ENCODE results near the gene PRSS12.
A peak's percentile ranks its signal among the peaks of the same experiment; 100 is the strongest.

PRSS12 gene

GRCh38 chr4:118354913-118355312 is 2.1 kb upstream of the PRSS12 start:
- no peak for DNase-seq

GRCh38 chr4:118353534-118354030 is 779 bp upstream of the PRSS12 start:
- no peak for DNase-seq

DNA sequence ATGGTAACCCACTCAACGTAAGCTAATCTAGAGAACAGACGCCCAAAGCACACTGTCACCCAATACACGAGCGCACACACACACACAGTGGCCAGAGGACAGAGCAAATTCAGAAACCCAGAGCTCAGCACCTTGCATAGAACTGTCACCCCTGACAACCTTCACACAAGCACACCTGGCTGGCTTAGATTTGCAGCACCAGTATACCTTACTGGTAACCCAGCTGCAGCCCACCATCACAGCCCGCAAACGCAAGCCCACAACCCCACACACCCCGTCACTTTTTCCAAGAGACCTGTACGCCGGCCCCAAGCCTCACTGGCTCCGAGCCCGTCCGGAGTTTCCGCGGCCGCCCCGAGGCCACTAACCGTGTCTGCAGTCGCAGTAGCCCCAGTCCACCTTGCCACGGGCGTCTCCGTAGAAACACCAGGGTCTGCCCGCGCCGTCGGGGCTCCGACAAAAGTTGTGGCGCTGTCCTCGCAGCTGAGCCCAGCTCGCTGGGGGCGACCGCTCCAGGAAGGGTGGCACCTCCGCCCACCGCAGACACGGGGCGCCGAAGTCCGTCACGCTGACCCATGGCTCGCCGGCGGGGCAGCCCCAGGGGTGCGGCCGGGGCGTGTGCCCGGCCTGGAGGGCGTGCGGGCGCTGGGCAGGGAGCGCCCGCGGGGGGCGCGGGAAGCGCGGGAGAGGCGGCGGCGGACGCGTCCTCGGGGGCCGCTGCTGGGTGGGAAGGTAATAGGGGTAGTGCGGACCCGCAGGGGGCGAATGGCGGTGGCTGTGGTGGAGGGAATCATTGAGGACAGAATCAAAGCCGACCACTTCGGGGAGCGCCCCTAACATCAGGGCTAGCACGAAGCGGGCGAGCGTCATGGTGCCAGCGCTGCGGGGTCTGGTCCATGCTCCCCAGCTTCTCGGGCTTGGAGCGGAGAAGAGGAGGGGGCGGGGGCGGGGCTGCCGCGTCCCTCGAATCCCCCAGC is 664 bp downstream of the PRSS12 start:
- DNase-seq: peak; percentile 60

DNA sequence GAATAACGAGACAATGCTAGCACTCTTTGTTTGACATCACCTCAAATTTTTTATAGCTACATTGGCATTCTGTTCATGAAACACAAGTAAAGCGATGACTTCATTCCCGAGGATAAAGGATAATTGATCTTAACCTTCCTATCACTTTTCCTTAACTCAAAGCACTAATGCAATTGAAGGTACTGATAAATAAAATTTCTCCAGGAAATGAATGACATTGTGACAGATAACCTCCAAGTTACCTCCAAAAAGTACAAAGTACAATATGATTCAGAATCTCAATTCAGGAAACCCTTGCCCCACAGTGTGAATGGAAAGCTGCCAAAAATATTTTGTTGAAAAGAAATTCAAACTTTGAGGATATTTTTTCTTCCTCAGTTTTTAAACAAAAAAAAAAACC is 1.8 kb downstream of the PRSS12 start:
- DNase-seq: no peak

- DNase-seq: no peak
Measured at GRCh38 chr4:118348886-118349285, 3.9 kb downstream of the PRSS12 start.

DNA sequence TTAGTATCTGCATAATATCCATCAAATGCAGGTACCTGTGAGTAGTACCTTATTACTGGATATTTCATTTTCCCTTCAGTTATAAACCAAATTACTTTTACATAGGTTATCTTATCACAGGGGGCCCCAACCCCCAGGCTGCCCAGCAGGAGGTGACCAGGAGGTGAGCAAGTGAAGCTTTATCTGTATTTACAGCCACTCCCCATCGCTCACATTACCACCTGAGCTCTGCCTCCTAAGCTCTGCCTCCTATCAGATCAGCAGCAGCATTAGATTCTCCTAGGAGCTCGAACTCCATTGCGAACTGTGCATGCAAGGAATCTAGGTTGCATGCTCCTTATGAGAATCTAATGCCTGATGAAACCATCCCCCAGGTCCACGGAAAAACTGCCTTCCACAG is 6.3 kb downstream of the PRSS12 start:
- DNase-seq: no peak

DNA sequence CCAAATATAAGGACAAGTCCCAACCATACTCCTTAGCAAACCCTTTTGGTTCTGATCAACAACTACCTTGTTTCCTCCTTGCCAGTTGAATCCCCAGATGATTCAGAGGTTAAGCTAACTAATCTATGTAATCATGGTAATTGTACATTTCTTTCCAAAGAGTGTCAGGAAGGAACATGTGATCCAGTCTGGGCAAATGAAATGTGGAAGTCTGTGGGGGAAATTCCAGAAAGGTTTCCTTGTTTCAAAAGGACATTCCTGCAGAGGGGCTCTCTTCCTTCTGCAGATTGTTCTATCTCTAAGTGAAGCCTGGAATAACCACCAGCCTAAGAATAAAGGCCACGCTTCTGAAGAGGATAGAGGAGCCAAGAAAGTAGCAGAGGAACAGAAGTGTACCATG is 7.0 kb downstream of the PRSS12 start:
- DNase-seq: peak; percentile 58

GRCh38 chr4:118344801-118345200 is 8.0 kb downstream of the PRSS12 start:
- no peak for DNase-seq

- no peak for DNase-seq
Measured at GRCh38 chr4:118343501-118343900, 9.3 kb downstream of the PRSS12 start.

DNA sequence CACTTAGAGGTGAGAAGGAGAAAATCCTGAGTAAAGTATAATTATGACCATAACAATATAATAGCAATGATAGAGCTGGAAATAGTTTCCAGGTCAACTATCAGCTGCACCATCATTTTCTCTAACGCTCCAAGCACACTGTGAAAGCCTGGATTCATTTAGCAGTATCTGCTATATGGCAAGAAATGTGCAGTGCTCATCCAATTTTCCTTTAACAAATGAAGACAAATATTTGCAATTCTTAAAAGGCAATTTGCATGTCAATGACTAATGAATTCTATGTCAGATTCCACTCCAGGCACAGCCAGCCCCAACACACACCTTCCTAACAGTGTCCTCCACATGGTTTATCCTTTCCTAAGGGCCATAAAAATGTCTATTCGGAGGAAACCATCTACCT is 12.7 kb downstream of the PRSS12 start:
- no peak for DNase-seq

- DNase-seq: peak; percentile 81
Measured at GRCh38 chr4:118338981-118339765, 13.6 kb downstream of the PRSS12 start.

- no peak for DNase-seq
Measured at GRCh38 chr4:118338518-118338917, 14.3 kb downstream of the PRSS12 start.

DNA sequence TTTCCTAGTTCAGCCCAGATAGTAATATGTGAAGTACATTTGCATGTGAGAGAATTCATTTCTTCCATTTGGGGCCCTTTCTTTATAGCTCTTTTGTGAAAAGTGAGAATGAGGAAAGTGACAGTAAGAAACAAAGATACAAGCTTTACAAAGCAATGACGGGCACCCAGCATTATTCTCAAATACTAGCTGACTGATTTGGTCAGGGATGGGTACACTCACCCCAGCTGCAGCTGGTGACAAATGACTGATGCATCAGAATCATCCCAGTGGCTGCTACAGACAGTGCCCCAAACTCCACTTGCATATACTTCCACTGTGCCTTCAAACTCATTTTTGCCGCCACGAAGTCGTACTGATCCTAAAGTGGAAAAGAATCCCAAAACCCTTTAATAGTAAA is 14.8 kb downstream of the PRSS12 start:
- DNase-seq: peak; percentile 59

- DNase-seq: no peak
Measured at GRCh38 chr4:118335774-118336173, 17.0 kb downstream of the PRSS12 start.

DNA sequence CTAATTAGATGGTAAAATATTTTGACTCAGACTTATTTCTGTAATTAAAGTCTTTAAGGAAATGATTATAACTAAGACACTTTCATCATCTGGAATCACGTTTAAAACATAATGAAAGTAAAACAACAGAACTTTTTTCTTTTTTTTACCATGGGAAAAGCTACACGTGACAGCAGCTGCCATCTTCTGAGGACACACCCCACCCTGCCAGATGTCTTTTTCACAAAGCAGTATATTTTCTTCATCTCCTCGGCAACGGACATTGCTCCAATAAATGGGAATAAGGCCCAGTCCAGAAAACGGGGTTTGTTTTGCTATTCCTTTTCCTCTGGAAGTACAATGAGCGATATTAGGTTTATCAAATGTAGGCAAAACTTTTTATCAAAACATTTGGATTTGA is 17.5 kb downstream of the PRSS12 start:
- no peak for DNase-seq

- DNase-seq: no peak
Measured at GRCh38 chr4:118331352-118331751, 21.5 kb downstream of the PRSS12 start.

- DNase-seq: no peak
Measured at GRCh38 chr4:118329849-118330248, 23.0 kb downstream of the PRSS12 start.

- peak; percentile 69 for DNase-seq
Measured at GRCh38 chr4:118327554-118328241, 25.1 kb downstream of the PRSS12 start.

DNA sequence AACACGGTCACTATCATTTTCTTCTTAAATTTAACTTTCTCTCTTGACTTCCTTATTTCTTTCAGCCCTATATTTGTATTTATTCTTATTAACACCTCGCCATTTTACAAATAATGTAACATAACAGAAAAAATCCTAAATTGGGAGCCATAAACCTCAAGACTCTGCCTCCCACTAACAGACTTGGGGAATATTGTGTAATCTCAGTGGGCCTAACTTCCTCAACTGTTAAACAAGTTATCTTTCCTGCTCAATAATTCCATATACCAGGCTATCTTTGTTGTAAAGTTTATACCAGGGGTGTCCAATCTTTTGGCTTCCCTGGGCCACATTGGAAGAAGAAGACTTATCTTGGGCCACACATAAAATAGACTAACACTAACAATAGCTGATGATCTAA is 26.2 kb downstream of the PRSS12 start:
- no peak for DNase-seq

- DNase-seq: no peak
Measured at GRCh38 chr4:118325431-118325830, 27.4 kb downstream of the PRSS12 start.

DNA sequence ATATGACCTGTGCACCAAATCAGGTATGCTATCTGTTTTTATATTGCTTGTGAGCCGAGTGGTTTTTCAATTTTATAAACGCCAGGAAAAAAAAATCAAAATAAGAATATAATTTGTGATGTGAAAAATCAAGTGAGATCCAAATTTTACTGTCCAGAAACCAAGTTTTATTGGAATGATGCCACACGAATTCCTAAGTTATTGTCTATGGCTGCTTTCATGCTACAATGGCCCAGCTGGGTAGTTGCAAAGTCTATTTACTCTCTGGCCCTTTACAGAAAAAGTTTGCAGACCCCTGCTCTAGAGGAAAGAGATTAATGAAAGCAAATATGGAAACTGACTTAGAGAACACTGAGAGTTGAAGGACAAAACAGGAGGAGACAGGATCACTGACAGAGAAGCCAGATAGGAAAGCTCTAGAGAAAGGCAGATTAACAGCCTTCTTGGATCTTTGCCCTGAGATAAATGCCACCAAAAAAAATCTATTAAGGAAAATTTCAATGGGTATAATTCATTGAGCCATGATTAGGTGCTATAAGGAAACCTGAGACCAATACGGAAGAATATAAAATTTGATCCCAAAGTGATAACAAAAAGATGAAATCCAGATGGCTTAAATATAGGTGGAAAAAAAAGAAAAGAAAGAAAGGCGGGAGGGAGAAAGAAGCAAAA is 29.8 kb downstream of the PRSS12 start:
- no peak for DNase-seq

DNA sequence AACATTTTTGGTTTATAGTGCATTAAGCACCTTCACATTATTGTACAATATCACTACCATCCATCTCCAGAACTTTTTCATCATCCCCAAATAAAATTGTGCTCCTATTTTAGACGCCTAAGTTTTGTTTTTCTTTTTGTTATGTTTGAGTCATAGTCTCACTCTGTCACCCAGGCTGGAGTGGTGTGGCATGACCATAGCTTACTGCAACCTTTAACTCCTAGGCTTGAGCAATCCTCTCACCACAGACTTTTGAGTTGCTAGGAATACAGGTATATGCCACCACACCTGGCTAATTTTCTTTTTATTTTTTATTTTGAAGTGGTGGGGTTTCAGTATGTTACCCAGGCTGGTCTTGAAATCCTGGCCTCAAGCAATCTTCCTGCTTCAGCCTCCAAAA is 33.9 kb downstream of the PRSS12 start:
- DNase-seq: peak; percentile 9

DNA sequence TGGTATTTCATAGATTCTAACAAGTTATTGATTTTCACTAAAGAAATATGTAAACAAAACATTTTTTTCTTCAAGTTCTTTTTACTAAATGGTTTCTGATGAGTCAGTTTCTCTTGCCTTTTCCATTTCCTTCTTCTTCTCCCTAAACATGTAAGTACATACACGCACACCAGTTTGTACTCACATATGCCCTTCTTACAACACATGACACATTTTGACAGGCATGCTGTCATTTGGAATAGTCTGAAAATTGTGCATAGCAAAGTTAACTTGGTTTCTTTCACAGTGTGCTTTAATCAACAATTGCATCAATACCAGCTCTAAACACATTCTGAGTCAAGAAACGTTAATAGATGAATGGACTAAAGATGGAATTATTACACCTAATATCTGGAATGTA is 35.1 kb downstream of the PRSS12 start:
- no peak for DNase-seq

All from EL (cell line).